A549 (cell line): ENCODE measurements around the gene ANKRD23. TPM values are rescaled to one million over a fixed set of nuclear protein-coding genes. Genes with fewer than 3 reads are reported as not detected.
"Not testable (repeated sequence)": the region's sequence is repeated elsewhere in the genome, so short reads cannot be mapped to it uniquely, and the experiment has no call there.

Experiments used
- ATAC-seq, 2 experiments: fragments of 200-7000 bp in 1 of 2; fragments of >200 bp in 1 of 2; cut with Nextera tagmentation in 1 of 2; cut with Tn5 transposase in 1 of 2; 3 replicates each; pipeline versions ENCODE4 v1.8.0 to v1.9.1; 2018 to 2020; ENCODE audit warnings: mild to moderate bottlenecking in 1 of 2, moderate library complexity in 1 of 2
- CTCF ChIA-PET: fragments of 300-600 bp; sonication (Branson Sonifier 250); formaldehyde crosslinking; extraction: SDS; loops from one replicate; lab custom pipeline; 2021; ENCODE audit warnings: antibody characterized with exemption, inconsistent platforms; lab: Yijun Ruan, JAX
- POLR2A ChIA-PET: fragments of 350-600 bp; formaldehyde crosslinking; extraction: SDS; loops from one replicate; lab custom pipeline; 2021; ENCODE audit warnings: antibody characterized with exemption, inconsistent platforms; lab: Yijun Ruan, JAX
- DNase-seq, 2 experiments: peaks; one replicate each; pipeline versions ENCODE4 v3.0.0 to v3.0.0-alpha.2; 2011 to 2016; ENCODE audit warnings: low read depth in 1 of 2, low spot score in 1 of 2
- FAIRE-seq: peaks from 2 replicates; lab custom pipeline; 2011; peaks lifted over from hg19 to GRCh38; lab: Jason Lieb, UNC
- H3K27ac ChIP-seq, 2 experiments: fragments of >200 bp; sonication (Bioruptor Twin); formaldehyde crosslinking; 3 replicates each; pipeline ENCODE4 v1.5.1; 2016 to 2017
- H3K4me1 ChIP-seq: fragments of >200 bp; sonication (Bioruptor Twin); formaldehyde crosslinking; 3 replicates; pipeline ENCODE4 v1.6.1; 2016
- H3K4me2 ChIP-seq: fragments of >200 bp; sonication (Bioruptor Twin); formaldehyde crosslinking; 3 replicates; pipeline ENCODE4 v1.6.1; 2016
- H3K4me3 ChIP-seq: fragments of >200 bp; sonication (Bioruptor Twin); formaldehyde crosslinking; 3 replicates; pipeline ENCODE4 v1.5.1; 2016
- H3K9me3 ChIP-seq: fragments of >200 bp; sonication (Bioruptor Twin); formaldehyde crosslinking; 3 replicates; pipeline ENCODE4 v1.6.1; 2016
- BHLHE40 ChIP-seq: IDR thresholded peaks from 2 replicates; pipeline ENCODE4 v1.6.1; 2012; ENCODE audit warnings: low read depth, low read length, inconsistent platforms
- CBX2 ChIP-seq: fragments of 200-600 bp; sonication (generic); IDR thresholded peaks from 2 replicates; pipeline ENCODE4 v1.6.1; 2016; ENCODE audit warnings: low read depth, mild to moderate bottlenecking, borderline replicate concordance
- EHF ChIP-seq: fragments of 250-450 bp; sonication (Bioruptor Pico); IDR thresholded peaks from 2 replicates; pipeline ENCODE4 v1.5.0; 2020; ENCODE audit warnings: mild to moderate bottlenecking
- EHMT2 ChIP-seq: fragments of 200-600 bp; sonication (generic); IDR thresholded peaks from 2 replicates; pipeline ENCODE4 v1.6.1; 2016; ENCODE audit warnings: antibody characterized with exemption, low read depth, mild to moderate bottlenecking, moderate library complexity
- EP300 ChIP-seq, 2 experiments: fragments of >200 bp; sonication (Bioruptor Twin); formaldehyde crosslinking; IDR thresholded peaks; 2 replicates in 1 of 2; 3 replicates in 1 of 2; pipeline ENCODE4 v1.6.1; 2016 to 2017
- HDAC2 ChIP-seq: fragments of 200-600 bp; sonication (generic); IDR thresholded peaks from 2 replicates; pipeline ENCODE4 v1.6.1; 2016
- KDM5A ChIP-seq: fragments of 200-600 bp; sonication (generic); IDR thresholded peaks from 2 replicates; pipeline ENCODE4 v1.6.1; 2016; ENCODE audit warnings: antibody characterized with exemption, mild to moderate bottlenecking
- MAFK ChIP-seq: fragments of 450-650 bp; IDR thresholded peaks from 2 replicates; pipeline ENCODE4 v1.6.1; 2014; ENCODE audit not compliant: partially characterized antibody
- MAZ ChIP-seq: fragments of 150-350 bp; IDR thresholded peaks from 2 replicates; pipeline ENCODE4 v1.6.1; 2014; ENCODE audit warnings: antibody characterized with exemption, low read depth, low read length, borderline replicate concordance
- NFE2L2 ChIP-seq: fragments of 150-350 bp; conservative IDR thresholded peaks from 2 replicates; pipeline ENCODE4 v1.6.1; 2014; ENCODE audit warnings: low read length
- RARB ChIP-seq: fragments of 250-450 bp; sonication (Bioruptor Pico); IDR thresholded peaks from 2 replicates; pipeline ENCODE4 v1.8.0; 2021; ENCODE audit warnings: mild to moderate bottlenecking, moderate library complexity
- RCOR1 ChIP-seq: fragments of 150-350 bp; IDR thresholded peaks from 2 replicates; pipeline ENCODE4 v1.6.1; 2014; ENCODE audit warnings: antibody characterized with exemption, low read length, low read depth
- RFX5 ChIP-seq: fragments of 450-650 bp; IDR thresholded peaks from 2 replicates; pipeline ENCODE4 v1.7.1; 2014; ENCODE audit warnings: antibody characterized with exemption, mild to moderate bottlenecking, moderate library complexity
- TFCP2L1 ChIP-seq: fragments of 250-450 bp; sonication (Bioruptor Pico); IDR thresholded peaks from 2 replicates; pipeline ENCODE4 v1.5.0; 2021; ENCODE audit warnings: mild to moderate bottlenecking
- TP53 ChIP-seq: fragments of 250-450 bp; sonication (Bioruptor Pico); IDR thresholded peaks from 2 replicates; pipeline ENCODE4 v1.5.0; 2021; ENCODE audit warnings: mild to moderate bottlenecking, moderate library complexity
- ZFP36 ChIP-seq: fragments of 450-650 bp; IDR thresholded peaks from 2 replicates; pipeline ENCODE4 v1.6.1; 2014; ENCODE audit warnings: borderline replicate concordance; ENCODE audit not compliant: partially characterized antibody
- WGBS: methylation state at CpG from one replicate; pipeline ENCODE4 v1.1.6; 2017; ENCODE audit errors: missing lambda C conversion rate; 5-methylcytosine and 5-hydroxymethylcytosine counted together
- polyA plus RNA-seq, 4 experiments: library from polyadenylated mRNA; depleted of rRNA in 3 of 4; stranded (reverse); fragments of >200 nt; fragmentation: RNase III in 1 of 4; extraction: RNeasy Plus Mini Kit Qiagen cat#74134 plus additional on column Dnase treatment in 1 of 4; gene quantifications; 2 replicates in 3 of 4; 3 replicates in 1 of 4; pipeline ENCODE4 v1.2.3, GENCODE V29; 2011 to 2017
- TF ChIP-seq, protein P1 (sequence below): IDR thresholded peaks from 2 replicates; pipeline ENCODE4 v1.6.1; 2012; ENCODE audit warnings: low read depth, borderline replicate concordance
- TF ChIP-seq, protein P2 (sequence below): fragments of 450-650 bp; IDR thresholded peaks from 2 replicates; pipeline ENCODE4 v1.6.1; 2014; ENCODE audit warnings: antibody characterized with exemption
- TF ChIP-seq, protein P3 (sequence below): fragments of 200-600 bp; sonication (generic); IDR thresholded peaks from 2 replicates; pipeline ENCODE4 v1.6.1; 2016; ENCODE audit warnings: antibody characterized with exemption, mild to moderate bottlenecking, moderate library complexity
- TF ChIP-seq, protein P4 (sequence below): fragments of >200 bp; sonication (Bioruptor Twin); formaldehyde crosslinking; IDR thresholded peaks from 3 replicates; pipeline ENCODE4 v1.6.1; 2016

The ANKRD23 gene
- polyA plus RNA-seq, 2 of the 4 experiments (the other 2 are of a cell fraction) = 1.9 to 2.4 TPM

DNA sequence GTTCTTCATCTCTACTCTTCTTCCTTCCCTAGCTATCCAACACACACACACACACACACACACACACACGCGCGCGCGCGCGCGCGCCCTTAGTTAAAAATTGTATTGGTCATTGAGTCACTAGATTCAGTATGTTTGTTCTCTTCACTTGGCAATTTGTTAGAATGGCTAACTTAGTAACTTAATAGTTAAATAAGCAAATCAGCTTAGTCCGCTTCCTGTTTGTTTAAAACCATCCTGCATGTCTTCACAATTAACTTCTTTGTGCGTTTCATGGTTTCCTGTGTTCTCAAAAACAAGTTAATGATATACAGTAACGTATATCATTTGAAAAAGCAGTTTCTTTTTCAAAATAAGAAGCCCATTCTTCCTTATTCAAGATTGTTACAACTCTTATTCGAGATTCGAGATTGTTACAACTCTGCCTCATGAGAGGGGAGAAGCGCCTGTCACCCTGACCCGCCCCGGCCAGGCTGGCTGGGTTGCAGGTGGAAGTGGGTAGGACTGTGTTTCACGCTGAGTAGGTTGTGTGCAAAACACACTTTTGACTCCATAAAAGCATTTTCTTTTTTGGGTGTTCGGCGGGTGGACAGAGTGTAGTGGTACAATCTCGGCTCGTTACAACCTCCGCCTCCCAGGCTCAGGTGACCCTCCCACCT, 37.2 kb downstream of the ANKRD23 start:
- no peak overlapping the region for H3K4me2 ChIP-seq
- ATAC-seq = no peak
- no peak overlapping the region for H3K4me3 ChIP-seq
- CTCF ChIA-PET = interaction anchor here (1.3 kb wide), 1 partner anchor 38 kb away, joined by 3 read pairs; no protein-coding TSS in a partner anchor
- no peak for DNase-seq
- 87% methylated on average over 23 of the region's 23 CpGs for WGBS
- H3K27ac ChIP-seq = no peak overlapping the region
- no peaks in the 10 kb centered on the region for H3K4me1 ChIP-seq
- TF ChIP-seq, protein P1, sequence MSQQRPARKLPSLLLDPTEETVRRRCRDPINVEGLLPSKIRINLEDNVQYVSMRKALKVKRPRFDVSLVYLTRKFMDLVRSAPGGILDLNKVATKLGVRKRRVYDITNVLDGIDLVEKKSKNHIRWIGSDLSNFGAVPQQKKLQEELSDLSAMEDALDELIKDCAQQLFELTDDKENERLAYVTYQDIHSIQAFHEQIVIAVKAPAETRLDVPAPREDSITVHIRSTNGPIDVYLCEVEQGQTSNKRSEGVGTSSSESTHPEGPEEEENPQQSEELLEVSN = no peak
- TF ChIP-seq BHLHE40 (no peak), RFX5 (no peak), MAZ (no peak), EHMT2 (no peak), NFE2L2 (no peak), RARB (CRISPR knock-in tag) (no peak), EP300 (IDR thresholded peaks at IDR 0.05) (no peak), EHF (CRISPR knock-in tag) (no peak), KDM5A (no peak), MAFK (no peak), HDAC2 (no peak), ZFP36 (no peak), RCOR1 (no peak), TFCP2L1 (no peak), CBX2 (no peak), TP53 (CRISPR knock-in tag) (no peak)
- TF ChIP-seq, protein P2, sequence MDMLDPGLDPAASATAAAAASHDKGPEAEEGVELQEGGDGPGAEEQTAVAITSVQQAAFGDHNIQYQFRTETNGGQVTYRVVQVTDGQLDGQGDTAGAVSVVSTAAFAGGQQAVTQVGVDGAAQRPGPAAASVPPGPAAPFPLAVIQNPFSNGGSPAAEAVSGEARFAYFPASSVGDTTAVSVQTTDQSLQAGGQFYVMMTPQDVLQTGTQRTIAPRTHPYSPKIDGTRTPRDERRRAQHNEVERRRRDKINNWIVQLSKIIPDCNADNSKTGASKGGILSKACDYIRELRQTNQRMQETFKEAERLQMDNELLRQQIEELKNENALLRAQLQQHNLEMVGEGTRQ = no peak
- TF ChIP-seq, protein P3, sequence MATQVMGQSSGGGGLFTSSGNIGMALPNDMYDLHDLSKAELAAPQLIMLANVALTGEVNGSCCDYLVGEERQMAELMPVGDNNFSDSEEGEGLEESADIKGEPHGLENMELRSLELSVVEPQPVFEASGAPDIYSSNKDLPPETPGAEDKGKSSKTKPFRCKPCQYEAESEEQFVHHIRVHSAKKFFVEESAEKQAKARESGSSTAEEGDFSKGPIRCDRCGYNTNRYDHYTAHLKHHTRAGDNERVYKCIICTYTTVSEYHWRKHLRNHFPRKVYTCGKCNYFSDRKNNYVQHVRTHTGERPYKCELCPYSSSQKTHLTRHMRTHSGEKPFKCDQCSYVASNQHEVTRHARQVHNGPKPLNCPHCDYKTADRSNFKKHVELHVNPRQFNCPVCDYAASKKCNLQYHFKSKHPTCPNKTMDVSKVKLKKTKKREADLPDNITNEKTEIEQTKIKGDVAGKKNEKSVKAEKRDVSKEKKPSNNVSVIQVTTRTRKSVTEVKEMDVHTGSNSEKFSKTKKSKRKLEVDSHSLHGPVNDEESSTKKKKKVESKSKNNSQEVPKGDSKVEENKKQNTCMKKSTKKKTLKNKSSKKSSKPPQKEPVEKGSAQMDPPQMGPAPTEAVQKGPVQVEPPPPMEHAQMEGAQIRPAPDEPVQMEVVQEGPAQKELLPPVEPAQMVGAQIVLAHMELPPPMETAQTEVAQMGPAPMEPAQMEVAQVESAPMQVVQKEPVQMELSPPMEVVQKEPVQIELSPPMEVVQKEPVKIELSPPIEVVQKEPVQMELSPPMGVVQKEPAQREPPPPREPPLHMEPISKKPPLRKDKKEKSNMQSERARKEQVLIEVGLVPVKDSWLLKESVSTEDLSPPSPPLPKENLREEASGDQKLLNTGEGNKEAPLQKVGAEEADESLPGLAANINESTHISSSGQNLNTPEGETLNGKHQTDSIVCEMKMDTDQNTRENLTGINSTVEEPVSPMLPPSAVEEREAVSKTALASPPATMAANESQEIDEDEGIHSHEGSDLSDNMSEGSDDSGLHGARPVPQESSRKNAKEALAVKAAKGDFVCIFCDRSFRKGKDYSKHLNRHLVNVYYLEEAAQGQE = no peak
- TF ChIP-seq, protein P4, sequence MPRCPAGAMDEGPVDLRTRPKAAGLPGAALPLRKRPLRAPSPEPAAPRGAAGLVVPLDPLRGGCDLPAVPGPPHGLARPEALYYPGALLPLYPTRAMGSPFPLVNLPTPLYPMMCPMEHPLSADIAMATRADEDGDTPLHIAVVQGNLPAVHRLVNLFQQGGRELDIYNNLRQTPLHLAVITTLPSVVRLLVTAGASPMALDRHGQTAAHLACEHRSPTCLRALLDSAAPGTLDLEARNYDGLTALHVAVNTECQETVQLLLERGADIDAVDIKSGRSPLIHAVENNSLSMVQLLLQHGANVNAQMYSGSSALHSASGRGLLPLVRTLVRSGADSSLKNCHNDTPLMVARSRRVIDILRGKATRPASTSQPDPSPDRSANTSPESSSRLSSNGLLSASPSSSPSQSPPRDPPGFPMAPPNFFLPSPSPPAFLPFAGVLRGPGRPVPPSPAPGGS = no peak
- no peaks in the 10 kb centered on the region for H3K9me3 ChIP-seq
- FAIRE-seq = no peak
- POLR2A ChIA-PET = no interaction called here

DNA sequence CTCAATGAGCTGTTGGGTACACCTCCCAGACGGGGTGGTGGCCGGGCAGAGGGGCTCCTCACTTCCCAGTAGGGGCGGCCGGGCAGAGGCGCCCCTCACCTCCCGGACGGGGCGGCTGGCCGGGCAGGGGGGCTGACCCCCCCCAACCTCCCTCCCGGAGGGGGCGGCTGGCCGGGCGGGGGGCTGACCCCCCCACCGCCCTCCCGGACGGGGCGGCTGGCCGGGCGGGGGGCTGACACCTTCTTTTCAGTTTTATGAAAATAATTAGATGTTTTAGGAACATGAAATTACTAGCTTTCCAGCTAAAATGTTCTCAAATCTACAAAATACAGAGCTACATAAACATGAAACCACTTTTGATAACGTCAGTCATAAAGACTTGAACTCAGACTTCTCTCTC, 37.9 kb downstream of the ANKRD23 start:
- H3K4me2 ChIP-seq, H3K4me1 ChIP-seq, H3K27ac ChIP-seq, FAIRE-seq, H3K9me3 ChIP-seq, POLR2A ChIA-PET, ATAC-seq, DNase-seq, H3K4me3 ChIP-seq: not testable (repeated sequence)
- 92% methylated on average over 7 of the region's 20 CpGs for WGBS
- CTCF ChIA-PET = interaction anchor here (1.3 kb wide), 1 partner anchor 38 kb away, joined by 3 read pairs; no protein-coding TSS in a partner anchor
